NCI-H524 (cell line): ENCODE measurements around the gene ASMT.
"Not testable (repeated sequence)": the region's sequence is repeated elsewhere in the genome, so short reads cannot be mapped to it uniquely, and the experiment has no call there.

Experiments used
- DNase-seq, 2 experiments: peaks; one replicate each; lab custom pipeline; 2025; lab: John Stamatoyannopoulos, UW

ASMT gene

DNA sequence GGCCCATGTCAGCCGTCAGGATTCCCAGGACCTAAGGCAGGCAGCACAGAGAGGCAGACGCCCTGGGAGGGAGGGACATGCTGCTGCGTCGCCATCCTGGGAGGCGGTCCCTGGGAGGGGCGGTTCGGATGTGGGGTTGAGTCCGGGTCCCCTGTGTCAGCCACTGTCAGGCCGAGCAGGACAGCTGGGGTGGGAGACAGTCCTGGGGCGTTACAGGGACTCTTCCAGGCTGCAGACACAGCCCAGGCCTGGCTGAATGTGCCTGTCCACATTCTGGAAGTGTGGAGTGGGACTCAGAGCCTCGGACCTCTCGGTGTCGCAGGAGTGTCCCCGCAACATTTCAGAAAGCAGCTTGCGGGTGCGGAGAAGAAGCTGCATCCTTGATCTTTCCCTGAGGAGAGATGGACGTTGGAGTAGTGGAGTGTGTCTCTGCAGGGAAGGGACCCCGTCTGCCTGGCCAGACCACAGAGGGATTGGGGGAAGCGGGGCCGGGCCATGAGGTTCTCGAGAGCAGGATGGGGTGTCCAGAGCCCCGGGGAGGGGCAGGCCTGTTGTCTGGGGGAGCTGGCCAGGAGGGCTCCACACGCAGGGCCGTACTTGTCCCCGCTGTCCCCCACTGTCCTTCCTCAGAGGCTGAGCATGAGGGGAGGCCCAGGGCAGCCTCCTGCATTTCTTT is 17.4 kb upstream of the ASMT start:
- no peak for DNase-seq

DNA sequence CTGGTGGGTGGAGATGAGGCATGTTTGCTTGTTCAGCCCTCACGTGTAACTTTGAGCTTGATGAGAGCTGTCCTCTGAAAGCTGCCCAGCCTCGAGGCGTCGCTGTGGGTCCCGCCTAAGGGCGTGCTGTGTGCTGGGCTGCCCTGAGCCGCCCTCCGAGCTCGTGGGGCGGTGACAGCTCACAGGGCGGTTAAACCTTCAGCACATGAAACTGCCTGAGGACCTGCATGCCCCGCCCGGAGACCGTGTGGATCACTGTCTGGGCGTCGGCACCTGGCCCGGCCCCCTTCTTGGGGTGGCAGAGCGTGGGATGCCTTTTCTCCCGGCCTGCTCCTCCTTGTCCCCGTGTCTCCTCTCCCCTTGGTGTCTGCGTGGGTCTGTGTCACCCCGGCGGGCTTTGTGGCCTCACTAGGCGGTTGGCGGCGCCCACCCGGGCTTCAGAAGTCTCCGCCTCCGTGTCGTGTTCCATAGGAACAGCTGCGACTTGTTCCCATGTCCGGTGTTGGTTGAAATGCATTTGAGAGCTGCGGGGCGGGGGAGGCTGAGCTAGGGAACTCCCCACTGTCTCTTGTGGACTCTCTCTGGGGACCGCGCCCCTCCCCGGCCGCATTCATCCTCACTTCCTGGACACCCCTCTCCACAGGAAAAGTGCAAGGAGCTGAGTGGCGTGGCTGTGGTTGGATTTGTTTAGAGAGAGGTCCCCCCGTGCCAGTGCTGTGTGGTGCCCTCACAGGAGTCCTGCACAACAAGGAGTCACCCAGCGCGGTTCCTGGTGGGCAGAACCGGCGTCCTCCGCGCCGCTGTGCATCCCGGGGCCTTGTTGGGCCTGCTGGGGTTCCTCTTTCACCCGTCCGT is 16.6 kb upstream of the ASMT start:
- no peak for DNase-seq

DNA sequence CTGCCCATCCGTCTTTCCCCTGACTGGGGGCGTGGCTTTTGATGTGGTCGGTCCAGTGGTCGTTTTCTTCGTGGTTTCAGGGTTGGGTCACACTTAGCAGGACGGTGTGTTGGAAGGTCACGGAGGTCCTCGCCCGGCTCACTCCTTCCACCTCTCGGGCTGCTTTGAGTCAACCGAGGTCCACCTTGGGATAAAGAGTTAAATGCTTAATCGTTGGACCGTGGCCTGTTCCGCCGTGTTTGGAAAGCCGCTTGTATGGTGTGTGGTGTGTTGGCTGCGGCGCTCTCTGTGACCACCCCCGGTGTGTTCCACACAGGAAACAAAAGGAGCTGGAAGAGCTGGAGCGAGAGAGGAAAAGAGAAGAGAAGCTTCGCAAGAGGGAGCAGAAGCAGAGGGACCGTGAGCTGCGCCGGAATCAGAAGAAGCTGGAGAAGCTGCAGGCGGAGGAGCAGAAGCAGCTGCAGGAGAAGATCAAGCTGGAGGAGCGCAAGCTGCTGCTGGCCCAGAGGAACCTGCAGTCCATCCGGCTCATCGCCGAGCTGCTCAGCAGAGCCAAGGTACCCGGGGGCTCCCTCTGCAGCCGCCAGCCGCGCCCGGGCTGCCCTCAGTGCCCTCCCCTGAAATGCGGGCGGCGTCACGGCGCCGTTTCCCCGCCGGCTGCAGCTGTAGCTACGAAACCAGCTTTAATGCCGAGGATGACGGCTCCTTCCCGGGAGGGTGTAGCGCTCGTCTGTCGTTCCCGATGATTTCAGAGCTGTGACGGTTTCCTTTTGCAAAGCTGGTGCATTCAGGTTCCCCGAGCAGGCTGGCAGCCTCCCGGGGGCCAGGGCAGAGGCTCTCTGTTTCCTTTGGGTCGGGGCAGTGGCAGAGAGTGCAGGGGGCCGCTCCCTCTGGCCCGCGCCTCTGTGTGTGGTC is 15.7 kb upstream of the ASMT start:
- DNase-seq: no peak

DNA sequence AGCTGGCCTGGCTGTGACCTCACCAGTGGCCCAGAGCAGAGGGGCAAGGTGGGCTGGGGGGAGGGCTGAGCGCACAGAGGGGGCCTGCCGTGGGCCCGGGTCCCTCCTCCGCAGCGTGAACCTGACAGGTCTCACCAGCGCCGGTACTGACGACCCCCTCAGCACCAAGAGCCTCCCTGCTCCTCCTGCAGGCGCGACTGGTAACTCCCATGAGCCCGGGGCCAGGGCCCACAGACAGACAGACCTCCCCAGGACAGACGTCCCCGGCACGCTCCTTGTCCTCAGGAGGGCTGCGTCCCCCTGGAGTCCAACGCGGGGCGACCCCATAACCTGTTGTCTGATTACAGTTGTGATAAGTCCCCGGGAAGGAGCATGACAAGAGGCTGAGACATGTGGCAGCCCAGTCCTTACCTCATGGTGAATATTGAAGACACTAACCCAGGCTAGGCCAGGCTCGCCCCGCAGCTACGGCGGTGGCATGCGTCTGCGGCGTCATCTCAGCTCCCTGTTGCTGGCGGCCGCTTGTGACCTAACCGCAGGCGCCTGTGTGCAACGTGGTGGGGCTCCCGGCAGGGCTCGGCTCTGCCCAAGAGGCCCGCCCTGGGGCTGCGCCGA is 15.0 kb upstream of the ASMT start:
- no peak for DNase-seq

DNA sequence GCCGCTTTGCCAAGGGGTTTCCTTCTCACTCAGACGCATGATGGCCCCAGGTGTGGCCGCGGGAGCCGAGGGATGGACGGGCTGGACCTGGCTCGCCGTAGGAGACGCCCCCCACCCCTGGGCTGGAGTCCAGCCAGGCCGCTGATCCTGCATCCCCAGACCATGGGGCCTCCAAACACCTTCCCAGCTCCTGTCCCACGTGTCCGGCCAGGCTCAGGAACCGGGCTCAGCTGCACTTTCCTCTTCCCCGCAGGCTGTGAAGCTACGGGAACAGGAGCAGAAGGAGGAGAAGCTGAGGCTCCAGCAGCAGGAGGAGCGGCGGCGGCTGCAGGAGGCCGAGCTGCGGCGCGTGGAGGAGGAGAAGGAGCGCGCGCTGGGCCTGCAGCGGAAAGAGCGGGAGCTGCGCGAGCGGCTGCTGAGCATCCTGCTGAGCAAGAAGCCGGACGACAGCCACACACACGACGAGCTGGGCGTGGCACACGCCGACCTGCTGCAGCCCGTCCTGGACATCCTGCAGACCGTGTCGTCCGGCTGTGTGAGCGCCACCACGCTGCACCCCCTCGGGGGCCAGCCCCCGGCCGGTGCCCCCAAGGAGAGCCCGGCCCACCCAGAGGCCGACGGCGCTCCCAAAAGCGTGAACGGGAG is 14.3 kb upstream of the ASMT start:
- DNase-seq: no peak

DNA sequence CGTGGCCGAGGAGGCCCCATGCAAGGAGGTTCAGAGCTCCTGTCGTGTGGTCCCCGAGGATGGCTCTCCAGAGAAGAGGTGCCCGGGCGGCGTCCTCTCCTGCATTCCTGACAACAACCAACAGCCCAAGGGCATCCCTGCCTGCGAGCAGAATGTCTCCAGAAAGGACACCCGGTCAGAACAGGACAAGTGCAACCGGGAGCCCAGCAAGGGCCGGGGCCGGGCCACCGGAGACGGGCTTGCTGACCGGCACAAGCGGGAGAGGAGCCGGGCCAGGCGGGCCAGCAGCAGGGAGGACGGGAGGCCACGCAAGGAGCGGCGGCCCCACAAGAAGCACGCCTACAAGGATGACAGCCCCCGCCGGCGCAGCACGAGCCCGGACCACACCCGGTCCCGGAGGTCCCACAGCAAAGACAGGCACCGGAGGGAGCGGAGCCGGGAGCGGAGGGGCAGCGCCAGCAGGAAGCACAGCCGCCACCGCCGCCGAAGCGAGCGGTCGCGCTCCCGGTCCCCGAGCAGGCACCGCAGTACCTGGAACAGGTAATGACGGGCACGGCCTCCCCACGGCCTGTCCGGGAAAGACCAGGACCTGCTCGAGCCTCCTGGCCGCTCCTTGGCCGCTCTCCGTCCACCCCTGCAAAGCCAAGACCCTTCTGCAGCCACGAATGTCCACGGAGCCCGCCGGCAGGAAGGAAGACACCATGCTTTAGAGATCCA is 13.7 kb upstream of the ASMT start:
- no peak for DNase-seq

DNA sequence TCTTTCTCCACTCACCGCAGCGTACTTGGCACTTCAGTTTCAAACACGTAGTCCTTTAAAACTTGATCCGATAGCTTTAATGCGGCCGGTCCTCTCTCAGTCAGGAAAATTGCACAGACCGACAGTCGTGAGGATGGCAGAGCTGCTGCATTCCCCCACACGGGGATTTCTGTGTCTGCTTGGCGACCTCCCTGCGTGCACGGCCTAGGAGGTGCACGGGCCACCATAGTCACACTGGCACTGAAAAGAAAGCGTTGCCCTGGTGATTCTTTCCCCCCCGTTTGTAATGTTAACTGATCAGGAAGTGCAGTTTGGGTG is 13.1 kb upstream of the ASMT start:
- no peak for DNase-seq

DNA sequence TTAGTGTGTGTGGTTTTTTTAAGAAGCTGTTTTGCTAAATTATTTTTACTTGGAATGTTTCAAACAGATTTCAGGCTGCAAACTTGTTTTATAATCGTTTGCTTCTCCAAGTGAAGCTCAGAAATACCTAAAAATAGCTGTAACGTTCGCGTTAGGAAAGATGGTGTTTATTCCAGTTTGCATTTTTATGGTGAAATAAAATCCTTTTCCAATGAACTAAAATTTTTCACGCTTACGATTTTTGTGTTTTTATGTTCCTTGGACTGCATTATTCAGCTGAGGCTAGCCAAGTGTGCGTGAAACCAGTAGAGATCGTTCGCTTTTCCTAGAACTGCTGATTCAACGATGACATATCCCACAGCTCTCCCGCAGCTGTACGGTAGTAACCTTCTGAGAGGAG is 12.6 kb upstream of the ASMT start:
- no peak for DNase-seq

DNA sequence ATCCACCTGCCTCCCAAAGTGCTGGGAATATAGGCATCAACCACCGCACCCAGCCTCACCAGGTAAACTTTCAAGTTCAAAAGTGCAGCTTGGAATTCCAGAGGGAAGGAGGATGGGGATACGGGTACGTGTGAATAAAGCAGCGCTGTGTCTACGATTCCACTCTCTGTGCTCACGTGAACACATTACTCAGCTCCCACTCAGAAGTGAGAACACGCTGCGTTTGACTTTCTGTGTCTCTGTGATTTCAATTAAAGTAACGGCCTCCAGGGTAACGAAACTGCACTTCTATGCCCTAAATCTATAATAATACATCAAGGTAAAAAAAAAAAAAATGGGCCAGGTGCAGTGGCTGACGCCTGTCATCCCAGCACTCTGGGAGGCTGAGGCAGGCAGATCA is 8.4 kb upstream of the ASMT start:
- DNase-seq: no peak

DNA sequence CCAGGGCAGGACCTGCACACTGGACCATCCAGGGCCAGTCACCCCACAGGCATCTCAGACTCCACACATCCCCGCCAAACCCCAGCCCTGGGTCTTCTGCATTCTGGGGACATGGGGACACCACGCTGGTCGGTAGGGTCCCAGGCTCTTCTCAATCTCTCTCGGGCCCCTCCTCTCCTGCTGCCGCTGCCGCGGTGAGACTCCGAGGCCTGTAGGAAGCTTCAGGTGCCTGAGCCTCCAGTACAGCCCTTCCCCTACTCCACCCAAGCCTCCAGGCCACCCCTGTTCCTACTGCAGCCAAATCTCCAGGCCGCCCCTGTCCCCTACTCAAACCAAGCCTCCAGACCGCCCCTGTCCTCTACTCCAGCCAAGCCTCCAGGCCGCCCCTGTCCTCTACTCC is 5.5 kb upstream of the ASMT start:
- DNase-seq: no peak

DNA sequence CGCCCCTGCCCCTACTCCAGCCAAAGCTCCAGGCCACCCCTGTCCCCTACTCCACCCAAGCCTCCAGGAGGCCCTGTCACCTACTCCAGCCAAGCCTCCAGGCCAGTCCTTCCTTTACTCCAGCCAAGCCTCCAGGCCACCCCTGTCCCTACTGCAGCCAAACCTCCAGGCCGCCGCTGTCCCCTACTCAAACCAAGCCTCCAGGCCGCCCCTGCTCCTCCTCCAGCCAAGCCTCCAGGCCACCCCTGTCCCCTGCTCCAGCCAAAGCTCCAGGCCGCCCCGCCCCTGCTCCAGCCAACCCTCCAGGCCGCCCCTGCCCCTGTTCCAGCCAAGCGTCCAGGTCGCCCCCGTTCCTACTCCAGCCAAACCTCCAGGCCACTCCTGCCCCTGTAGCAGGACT is 5.1 kb upstream of the ASMT start:
- DNase-seq: no peak

DNA sequence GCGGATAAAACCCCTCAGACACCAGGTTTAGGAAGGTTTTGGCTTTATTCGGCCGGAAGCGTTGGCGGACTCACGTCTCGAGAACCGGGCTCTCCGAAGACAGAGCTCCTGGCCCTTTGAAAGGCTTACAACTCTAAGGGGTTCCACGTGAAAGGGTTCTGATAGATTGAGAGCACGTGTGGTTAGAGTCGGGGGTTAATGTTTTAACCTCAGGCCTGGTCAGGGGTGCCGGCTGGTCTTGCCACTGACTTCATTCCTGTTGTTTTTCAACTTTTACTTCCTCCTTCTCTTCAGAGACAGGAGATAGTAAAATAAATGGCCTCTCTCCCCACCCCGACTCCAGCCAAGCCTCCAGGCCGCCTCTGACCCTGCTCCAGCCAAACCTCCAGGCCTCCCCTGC is 4.7 kb upstream of the ASMT start:
- DNase-seq: no peak

DNA sequence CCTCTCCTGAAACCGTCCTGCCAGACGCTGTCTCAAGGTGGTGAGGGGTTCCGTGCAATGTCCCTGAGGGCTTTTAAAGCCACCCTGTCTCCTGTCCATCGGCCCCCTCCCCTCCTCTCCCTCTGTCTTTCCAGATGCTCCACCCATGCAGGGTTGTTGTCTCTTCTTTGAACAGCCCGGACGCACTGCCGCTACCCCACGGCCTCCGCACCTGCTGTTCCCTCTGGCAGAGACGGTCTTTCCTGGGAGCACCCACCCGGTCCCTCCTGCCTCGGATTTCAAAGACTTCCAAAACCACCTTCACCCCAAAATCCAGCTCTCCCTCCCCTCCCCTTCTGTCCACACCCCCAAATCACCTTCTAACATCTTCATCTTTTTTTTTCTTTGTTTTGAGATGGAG is 4.1 kb upstream of the ASMT start:
- no peak for DNase-seq

DNA sequence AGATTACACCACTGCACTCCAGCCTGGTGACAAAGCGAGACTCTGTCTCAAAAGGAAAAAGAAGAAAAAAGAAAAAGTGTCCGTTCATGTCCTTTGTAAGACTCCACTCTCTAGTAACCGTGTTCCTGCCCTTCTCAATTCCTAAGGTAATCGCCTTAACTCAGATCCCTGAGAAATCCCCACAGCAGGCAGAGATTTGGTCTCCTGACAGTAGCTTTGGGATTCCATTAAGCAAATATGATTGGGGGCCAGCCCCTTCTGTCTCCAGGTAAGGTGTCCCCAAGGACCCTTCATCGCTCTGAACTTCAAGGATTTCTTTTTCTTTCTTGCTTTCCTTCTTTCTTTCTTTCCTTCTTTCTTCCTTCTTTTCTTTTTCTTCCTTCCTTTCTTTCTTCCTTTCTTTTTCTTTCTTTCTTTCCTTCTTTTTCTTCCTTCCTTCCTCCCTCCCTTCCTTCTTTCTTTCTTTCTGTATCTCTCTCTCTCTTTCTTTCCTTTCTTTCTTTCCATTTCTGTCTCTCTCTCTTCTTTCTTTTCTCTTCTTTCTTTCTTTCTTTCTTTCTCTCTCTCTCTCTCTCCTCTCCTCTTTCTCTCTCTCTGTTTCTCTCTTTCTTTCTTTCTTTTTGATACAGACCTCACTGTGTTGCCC is 2.1 kb upstream of the ASMT start:
- no peak for DNase-seq

DNA sequence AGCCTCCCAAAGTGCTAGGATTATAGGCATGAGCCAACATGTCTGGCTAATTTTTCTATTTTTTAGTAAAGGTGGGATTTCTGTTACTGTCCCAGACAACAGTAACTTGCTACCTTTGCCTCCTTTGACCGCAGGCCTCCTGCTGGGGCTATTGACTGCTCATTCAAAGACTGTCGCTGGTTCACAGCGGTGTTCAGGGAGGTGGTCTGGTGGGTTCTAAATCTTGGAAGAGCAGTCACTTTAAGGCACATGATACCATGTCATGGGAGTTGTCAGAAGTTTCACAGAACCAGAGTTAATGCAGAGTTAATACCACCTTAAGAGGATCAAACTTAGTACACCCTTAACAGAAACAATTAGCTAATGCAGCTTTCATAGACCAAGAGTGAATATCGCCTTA is 3.8 kb downstream of the ASMT start:
- DNase-seq: no peak

DNA sequence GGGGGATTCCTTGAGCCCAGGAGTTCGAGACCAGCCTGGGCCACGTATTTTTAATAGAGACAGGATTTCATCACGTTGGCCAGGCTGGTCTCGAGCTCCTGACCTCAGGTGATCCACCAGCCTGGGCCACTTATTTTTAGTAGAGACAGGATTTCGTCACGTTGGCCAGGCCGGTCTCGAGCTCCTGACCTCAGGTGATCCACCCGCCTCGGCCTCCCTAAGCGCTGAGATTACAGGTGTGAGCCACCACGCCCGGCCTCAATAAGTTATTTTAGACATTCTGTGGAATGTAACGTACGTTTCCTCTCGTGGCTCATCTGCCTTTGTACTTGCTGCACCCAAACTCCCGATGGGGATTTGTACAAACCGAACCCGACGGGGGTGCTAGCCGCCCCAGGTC is 8.8 kb downstream of the ASMT start:
- DNase-seq: no peak

DNA sequence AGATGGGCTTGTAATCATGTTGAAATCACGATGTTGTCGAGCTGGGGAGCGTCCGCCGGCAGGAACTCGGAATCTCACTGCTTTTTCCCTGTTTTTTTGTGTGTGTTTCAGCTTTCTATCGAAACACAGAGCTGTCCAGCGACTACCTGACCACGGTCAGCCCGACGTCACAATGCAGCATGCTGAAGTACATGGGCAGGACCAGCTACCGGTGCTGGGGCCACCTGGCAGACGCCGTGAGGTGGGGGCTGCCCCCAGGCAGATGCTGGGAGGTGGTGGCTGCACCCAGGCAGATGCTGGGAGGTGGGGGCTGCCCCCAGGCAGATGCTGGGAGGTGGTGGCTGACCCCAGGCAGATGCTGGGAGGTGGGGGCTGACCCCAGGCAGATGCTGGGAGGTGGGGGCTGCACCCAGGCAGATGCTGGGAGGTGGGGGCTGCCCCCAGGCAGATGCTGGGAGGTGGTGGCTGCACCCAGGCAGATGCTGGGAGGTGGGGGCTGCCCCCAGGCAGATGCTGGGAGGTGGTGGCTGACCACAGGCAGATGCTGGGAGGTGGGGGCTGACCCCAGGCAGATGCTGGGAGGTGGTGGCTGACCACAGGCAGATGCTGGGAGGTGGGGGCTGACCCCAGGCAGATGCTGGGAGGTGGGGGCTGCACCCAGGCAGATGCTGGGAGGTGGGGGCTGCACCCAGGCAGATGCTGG is 9.4 kb downstream of the ASMT start:
- DNase-seq: not testable (repeated sequence)

DNA sequence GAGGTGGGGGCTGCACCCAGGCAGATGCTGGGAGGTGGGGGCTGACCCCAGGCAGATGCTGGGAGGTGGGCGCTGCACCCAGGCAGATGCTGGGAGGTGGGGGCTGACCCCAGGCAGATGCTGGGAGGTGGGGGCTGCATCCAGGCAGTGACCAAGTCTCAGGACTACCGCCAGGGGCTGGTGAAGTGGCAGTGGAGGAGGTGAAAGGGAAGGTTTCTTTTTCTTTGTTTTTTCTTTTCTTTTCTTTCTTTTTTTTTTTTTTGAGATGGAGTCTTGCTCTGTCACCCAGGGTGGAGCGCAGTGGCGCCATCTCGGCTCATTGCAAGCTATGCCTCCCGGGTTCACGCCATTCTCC is 10.0 kb downstream of the ASMT start:
- DNase-seq: not testable (repeated sequence)

DNA sequence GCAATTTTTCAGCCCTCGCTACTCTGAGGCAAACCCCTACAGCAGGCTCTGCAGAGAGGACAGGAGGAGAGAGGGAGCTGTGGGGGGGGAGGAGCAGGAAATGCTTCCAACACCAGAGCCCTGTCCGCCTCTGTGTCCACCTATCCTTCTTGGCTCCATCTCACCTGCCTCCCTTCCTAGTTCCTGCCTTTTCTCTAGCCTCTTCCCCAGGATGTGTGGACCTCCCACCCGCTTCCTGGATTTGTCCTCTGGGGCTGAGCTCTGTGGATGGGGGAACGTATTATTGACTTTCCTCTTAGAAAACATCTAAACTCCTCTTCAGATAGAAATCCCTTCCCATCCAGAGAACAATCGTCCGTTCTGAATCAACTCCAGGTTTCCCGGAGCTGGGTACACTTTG is 14.4 kb downstream of the ASMT start:
- no peak for DNase-seq

DNA sequence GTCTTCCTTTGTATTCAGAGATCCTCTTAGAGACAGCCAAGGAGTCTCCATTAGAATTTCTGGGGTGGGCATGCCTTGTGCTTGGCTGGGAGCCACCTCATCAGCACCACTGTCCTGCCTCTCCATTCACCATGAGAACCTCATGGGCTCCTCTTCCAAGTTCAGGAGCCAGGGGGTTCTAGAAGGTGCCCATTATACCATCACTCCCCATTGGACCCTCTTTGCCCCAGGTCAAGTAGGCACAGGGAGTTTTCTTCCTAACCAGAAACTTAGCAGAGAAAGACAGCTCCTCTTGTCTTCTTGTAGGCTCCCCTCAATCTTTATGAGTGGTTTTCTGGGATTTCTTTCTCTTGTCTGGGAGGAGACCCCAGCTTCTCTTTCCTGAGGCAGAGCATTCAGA is 31.1 kb downstream of the ASMT start:
- no peak for DNase-seq
